Activated naive CD4-positive, alpha-beta T cell treated with anti-CD3 and anti-CD28 coated beads, Interleukin-2, amount 50 U/mL, for 72 hours (primary cell): Measurements from ENCODE around the gene UBP1. TPM values are rescaled to one million over a fixed set of nuclear protein-coding genes. Genes with fewer than 3 reads are reported as not detected.
A peak's percentile ranks its signal among the peaks of the same experiment; 100 is the strongest.
"Not testable (repeated sequence)": the region's sequence is repeated elsewhere in the genome, so short reads cannot be mapped to it uniquely, and the experiment has no call there.

Source experiments
- ATAC-seq, 2 donors: fragments of 150-1000 bp; cut with Tn5 transposase; 2 replicates each; pipeline ENCODE4 v1.10.0; 2021; ENCODE audit warnings: mild to moderate bottlenecking in 2 of 2, moderate library complexity in 2 of 2
- DNase-seq, 2 donors: peaks; one replicate each; pipeline ENCODE4 v3.0.0; 2021 to 2022; ENCODE audit warnings: low spot score in 2 of 2
- H3K27ac Mint-ChIP-seq, 2 donors: one replicate each; pipeline ENCODE4 v1.8.0; 2022; ENCODE audit warnings: mild to moderate bottlenecking in 2 of 2, mixed read lengths in 2 of 2
- H3K36me3 Mint-ChIP-seq, 2 donors: one replicate each; pipeline ENCODE4 v1.8.0; 2022; ENCODE audit warnings: mixed read lengths in 2 of 2
- H3K9me3 Mint-ChIP-seq, 2 donors: one replicate each; pipeline ENCODE4 v1.8.0; 2022; ENCODE audit warnings: mixed read lengths in 2 of 2
- total RNA-seq, 2 donors: library from RNA; stranded (reverse); gene quantifications; one replicate each; pipeline ENCODE4 v1.2.3, GENCODE V29; 2022

The UBP1 gene
- total RNA-seq: 10 to 100 TPM; 49.7 to 57.6 TPM

- Mint-ChIP-seq H3K27ac (peak within 1 kb of the TSS; percentile 98 to 100), H3K9me3 (peaks cover 0 to 5% of the 10 kb centered on the region in 2 donors), H3K36me3 (peaks cover 21 to 25% of the 10 kb centered on the region in 2 donors)
- ATAC-seq (peak; percentile 90 to 91), DNase-seq (peak; percentile 99 to 100)
Observed at GRCh38 chr3:33440328-33441224, at the start of gene UBP1. UBP1 (minus strand) TSS chr3:33440405; CDS start chr3:33439848, 557 bp downstream.

GRCh38 chr3:33488683-33489082, 48.5 kb upstream of the UBP1 start:
- ATAC-seq (no peak), DNase-seq (no peak)
- H3K36me3 Mint-ChIP-seq: peaks cover 5% of the 10 kb centered on the region in 2 donors
- H3K27ac Mint-ChIP-seq: no peak overlapping the region
- peaks cover 0 to 10% of the 10 kb centered on the region in 2 donors for H3K9me3 Mint-ChIP-seq

- peaks cover 5% of the 10 kb centered on the region in 2 donors for H3K36me3 Mint-ChIP-seq
- no peak overlapping the region for H3K27ac Mint-ChIP-seq
- ATAC-seq (no peak), DNase-seq (no peak)
- peaks cover 0 to 10% of the 10 kb centered on the region in 2 donors for H3K9me3 Mint-ChIP-seq
Observed at GRCh38 chr3:33488246-33488645, 48.0 kb upstream of the UBP1 start.

- ATAC-seq (no peak), DNase-seq (no peak)
- Mint-ChIP-seq H3K36me3 (peaks cover 5% of the 10 kb centered on the region in 2 donors), H3K27ac (no peak overlapping the region), H3K9me3 (peaks cover 0 to 9% of the 10 kb centered on the region in 2 donors)
Observed at GRCh38 chr3:33482111-33482521, 41.9 kb upstream of the UBP1 start.

- H3K36me3 Mint-ChIP-seq: no peaks in the 10 kb centered on the region
- ATAC-seq: no peak
- no peak overlapping the region for H3K27ac Mint-ChIP-seq
- DNase-seq: no peak
- H3K9me3 Mint-ChIP-seq: no peaks in the 10 kb centered on the region
Observed at GRCh38 chr3:33474896-33475295, 34.7 kb upstream of the UBP1 start.

GRCh38 chr3:33473813-33474212, 33.6 kb upstream of the UBP1 start:
- Mint-ChIP-seq H3K27ac (no peak overlapping the region), H3K36me3 (no peaks in the 10 kb centered on the region), H3K9me3 (no peaks in the 10 kb centered on the region)
- DNase-seq (no peak), ATAC-seq (no peak)

- ATAC-seq (no peak), DNase-seq (no peak)
- Mint-ChIP-seq H3K9me3 (peaks cover 8 to 9% of the 10 kb centered on the region in 2 donors), H3K27ac (peak overlapping the region in 1 of 2 donors; percentile 40), H3K36me3 (peaks cover 0 to 25% of the 10 kb centered on the region in 2 donors)
Observed at GRCh38 chr3:33467786-33468185, 27.6 kb upstream of the UBP1 start.

- H3K27ac Mint-ChIP-seq: no peak overlapping the region
- H3K9me3 Mint-ChIP-seq: peaks cover 0 to 9% of the 10 kb centered on the region in 2 donors
- ATAC-seq (no peak), DNase-seq (no peak)
- H3K36me3 Mint-ChIP-seq: peaks cover 24 to 38% of the 10 kb centered on the region in 2 donors
Observed at GRCh38 chr3:33461097-33461496, 20.9 kb upstream of the UBP1 start.

- H3K36me3 Mint-ChIP-seq: peaks cover 35 to 36% of the 10 kb centered on the region in 2 donors
- not testable (repeated sequence) for ATAC-seq, H3K27ac Mint-ChIP-seq
Observed at GRCh38 chr3:33459577-33459976, 19.4 kb upstream of the UBP1 start.

GRCh38 chr3:33458446-33458845, 18.2 kb upstream of the UBP1 start:
- ATAC-seq: no peak
- no peak for DNase-seq
- peaks cover 6 to 11% of the 10 kb centered on the region in 2 donors for H3K9me3 Mint-ChIP-seq
- H3K27ac Mint-ChIP-seq: no peak overlapping the region
- peaks cover 38 to 46% of the 10 kb centered on the region in 2 donors for H3K36me3 Mint-ChIP-seq

More at GRCh38 chr3:33459577-33459976, 19.4 kb upstream of the UBP1 start:
- H3K9me3 Mint-ChIP-seq, DNase-seq: not testable (repeated sequence)

- ATAC-seq (no peak), DNase-seq (no peak)
- Mint-ChIP-seq H3K9me3 (peaks cover 6 to 11% of the 10 kb centered on the region in 2 donors), H3K36me3 (peaks cover 33 to 46% of the 10 kb centered on the region in 2 donors), H3K27ac (no peak overlapping the region)
Observed at GRCh38 chr3:33456756-33457155, 16.6 kb upstream of the UBP1 start.

- DNase-seq: no peak
- Mint-ChIP-seq H3K27ac (no peak overlapping the region), H3K9me3 (peaks cover 6% of the 10 kb centered on the region in 2 donors), H3K36me3 (peaks cover 16 to 28% of the 10 kb centered on the region in 2 donors)
- no peak for ATAC-seq
Observed at GRCh38 chr3:33453331-33453761, 13.1 kb upstream of the UBP1 start.

- H3K36me3 Mint-ChIP-seq: peaks cover 9 to 21% of the 10 kb centered on the region in 2 donors
- ATAC-seq, H3K9me3 Mint-ChIP-seq, DNase-seq: not testable (repeated sequence)
- H3K27ac Mint-ChIP-seq: peak overlapping the region in 1 of 2 donors; percentile 2
Observed at GRCh38 chr3:33451994-33452393, 11.8 kb upstream of the UBP1 start.

GRCh38 chr3:33447958-33448357, 7.8 kb upstream of the UBP1 start:
- no peak for DNase-seq
- no peak for ATAC-seq
- Mint-ChIP-seq H3K36me3 (no peaks in the 10 kb centered on the region), H3K27ac (no peak overlapping the region), H3K9me3 (no peaks in the 10 kb centered on the region)

GRCh38 chr3:33447256-33447625, 7.0 kb upstream of the UBP1 start:
- H3K36me3 Mint-ChIP-seq, DNase-seq, ATAC-seq, H3K27ac Mint-ChIP-seq, H3K9me3 Mint-ChIP-seq: not testable (repeated sequence)

- Mint-ChIP-seq H3K36me3 (peaks cover 21 to 25% of the 10 kb centered on the region in 2 donors), H3K9me3 (peaks cover 0 to 5% of the 10 kb centered on the region in 2 donors), H3K27ac (peak overlapping the region; percentile 84 to 98)
- ATAC-seq (no peak), DNase-seq (no peak)
Observed at GRCh38 chr3:33442190-33442589, 2.0 kb upstream of the UBP1 start.

- ATAC-seq: peak in 1 of 2 donors; percentile 3
- Mint-ChIP-seq H3K9me3 (peaks cover 0 to 5% of the 10 kb centered on the region in 2 donors), H3K27ac (peak overlapping the region; percentile 98 to 100), H3K36me3 (peaks cover 21 to 25% of the 10 kb centered on the region in 2 donors)
- no peak for DNase-seq
Observed at GRCh38 chr3:33441225-33441976, 1.2 kb upstream of the UBP1 start.
